ENCODE measurements around the gene HELT.
"Not testable (repeated sequence)": the region's sequence is repeated elsewhere in the genome, so short reads cannot be mapped to it uniquely, and the experiment has no call there.

The HELT gene, protein sequence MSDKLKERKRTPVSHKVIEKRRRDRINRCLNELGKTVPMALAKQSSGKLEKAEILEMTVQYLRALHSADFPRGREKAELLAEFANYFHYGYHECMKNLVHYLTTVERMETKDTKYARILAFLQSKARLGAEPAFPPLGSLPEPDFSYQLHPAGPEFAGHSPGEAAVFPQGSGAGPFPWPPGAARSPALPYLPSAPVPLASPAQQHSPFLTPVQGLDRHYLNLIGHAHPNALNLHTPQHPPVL

DNA sequence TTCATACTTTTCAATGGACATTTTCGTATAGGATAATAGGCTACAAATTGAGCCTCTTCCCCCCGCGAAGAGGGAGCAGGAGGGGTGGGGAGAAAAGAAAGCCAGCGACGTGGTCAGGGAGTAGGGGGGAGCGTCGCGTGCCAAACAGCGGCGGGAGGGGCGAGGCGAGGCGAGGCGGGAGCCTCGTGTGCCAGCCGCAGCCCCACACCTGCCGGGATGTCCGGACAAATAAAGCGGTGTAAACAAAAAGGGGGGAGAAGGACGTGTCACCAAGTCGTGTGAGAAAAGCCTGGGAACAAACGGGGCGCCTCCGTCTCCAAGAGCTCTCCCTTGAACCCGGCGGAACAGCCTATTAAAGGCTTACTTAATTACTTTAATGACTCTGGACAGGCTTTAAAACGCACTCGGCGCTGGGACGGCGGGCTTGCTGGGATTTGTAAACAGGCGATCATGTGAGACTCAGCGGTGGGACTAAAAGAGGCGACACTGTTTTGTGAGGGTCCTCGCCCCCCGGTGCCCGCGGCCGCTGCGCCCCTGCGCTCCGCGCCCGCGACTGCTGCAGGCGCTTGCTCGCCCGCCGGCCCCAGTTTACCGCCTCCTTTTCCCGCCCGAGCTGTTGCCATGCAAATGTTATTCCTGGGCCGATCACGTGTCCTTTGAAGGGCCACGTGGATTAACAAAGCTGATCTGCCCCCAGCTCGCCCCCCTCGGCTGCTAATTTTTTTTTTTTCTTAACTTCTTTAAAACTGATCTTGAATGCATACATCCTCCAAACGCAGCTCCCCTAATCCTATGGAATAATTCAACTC is at the start of gene HELT:
Gene HELT (plus strand): TSS at position 527 of the 809 bp plus-strand sequence. CDS start 439 bp downstream, outside the sequence.
- no peak for DNase-seq (ENCODE audit: low read depth)

DNA sequence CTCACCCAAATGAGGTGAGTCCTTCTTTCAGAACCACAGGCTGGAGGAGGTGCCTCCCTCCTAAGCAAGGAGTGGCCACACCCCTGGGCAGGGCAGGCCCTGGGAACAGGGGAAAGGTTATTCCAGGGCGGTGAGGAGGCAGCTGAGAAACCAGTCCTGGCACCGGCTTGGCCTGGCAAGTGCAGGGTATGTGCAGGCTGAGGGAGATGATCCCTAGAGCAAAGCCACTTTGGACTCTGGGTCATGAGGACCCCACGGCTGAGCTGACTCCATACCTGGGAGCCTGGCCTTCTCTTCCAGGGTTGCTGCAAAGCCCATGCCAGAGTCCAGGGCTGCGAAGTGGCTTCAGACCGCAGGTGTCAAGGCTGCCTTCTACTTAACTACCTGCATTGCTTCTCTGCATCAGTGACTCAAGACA is 49.5 kb upstream of the HELT start:
- no peak for DNase-seq (ENCODE audit: low read depth)

DNA sequence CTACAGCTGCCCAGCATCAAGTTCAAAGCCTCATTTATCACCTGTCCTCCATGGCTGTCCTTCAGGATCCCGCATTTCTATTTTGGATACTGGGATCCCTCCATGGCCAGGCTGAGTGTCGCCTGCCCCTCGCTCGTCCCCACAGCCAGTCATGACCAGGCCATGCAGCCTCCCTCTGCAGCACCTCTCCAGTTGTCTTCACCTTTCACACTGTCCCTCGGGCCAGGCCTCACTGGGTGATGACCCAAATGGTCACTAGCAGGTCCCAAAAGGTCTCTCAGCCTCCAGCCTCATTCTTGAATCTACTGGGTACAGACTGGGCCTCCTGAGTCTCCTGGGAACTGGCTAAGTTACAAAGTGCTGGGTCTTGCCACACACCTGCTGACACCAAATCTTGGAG is 48.7 kb upstream of the HELT start:
- no peak for DNase-seq (ENCODE audit: low read depth)

DNA sequence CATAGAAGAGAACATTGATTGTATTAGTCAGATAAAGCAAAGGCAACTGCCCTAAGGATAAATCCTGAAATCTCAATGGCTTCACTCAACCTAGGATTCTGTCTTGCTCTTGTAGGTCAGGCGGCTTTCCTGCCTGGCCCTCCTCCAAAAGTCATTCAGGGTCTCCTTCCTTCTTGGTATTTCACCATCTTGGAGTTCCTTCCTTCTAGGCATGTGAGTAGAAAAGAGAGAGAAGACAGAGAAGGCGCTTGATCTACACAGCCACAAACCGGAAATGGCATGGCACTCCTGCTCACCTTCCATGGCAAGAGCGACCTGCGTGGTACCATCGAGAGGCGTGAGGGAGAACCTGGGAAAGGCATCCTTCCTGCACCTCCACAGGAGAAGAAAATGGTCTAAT is 45.3 kb upstream of the HELT start:
- DNase-seq (ENCODE audit: low read depth) = no peak

DNA sequence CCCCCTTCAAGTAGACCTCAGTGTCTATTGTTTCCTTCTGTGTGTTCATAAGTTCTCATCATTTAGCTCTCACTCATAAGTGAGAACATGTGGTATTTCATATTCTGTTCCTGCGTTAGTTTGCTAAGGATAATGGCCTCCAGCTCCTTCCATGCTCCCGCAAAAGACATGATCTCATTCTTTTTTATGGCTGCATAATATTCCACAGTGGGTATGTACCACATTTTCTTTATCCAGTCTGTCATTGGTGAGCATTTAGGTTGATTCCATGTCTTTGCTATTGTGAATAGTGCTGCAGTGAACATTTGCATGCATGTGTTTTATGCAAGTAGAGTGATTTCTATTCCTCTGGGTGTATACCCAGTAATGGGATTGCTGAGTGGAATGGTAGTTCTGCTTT is 41.9 kb upstream of the HELT start:
- DNase-seq (ENCODE audit: low read depth) = not testable (repeated sequence)

DNA sequence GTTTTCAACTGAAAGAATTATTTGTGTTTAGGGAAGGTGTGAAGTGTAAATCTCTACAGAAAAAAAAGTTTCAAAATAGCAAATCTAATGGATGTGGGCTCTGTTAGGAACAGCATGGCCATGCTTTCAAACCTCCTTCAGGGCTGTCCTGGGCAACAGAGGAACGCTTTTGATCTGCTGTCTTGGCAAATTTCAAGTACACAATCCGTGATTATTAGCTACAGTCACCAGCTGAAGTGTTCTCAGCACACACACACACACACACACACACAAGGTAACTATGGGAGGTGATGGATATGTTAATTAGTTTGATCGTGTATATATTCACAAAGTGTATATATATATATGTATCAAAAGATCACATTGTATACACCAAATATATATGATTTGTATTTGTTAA is 40.5 kb upstream of the HELT start:
- DNase-seq (ENCODE audit: low read depth) = no peak

DNA sequence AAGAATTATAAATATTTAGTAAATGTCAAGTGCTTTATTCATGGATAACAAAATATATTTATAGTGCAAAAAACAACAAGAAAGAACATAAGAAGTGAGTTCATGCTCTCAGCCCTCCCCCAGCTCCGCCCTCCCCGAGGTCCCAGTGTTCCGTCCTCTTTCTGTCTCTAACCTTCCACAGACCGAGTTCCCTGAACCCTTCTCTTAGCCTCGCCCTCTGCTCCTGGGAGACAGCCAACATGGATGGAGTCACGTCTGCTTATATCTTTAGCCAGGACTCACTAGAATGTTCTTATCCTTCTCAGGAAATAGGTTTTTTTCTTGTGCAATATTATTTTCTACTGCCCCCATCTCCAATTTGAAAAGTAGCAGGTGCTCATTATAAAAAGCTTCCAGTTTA is 40.1 kb upstream of the HELT start:
- no peak for DNase-seq (ENCODE audit: low read depth)

DNA sequence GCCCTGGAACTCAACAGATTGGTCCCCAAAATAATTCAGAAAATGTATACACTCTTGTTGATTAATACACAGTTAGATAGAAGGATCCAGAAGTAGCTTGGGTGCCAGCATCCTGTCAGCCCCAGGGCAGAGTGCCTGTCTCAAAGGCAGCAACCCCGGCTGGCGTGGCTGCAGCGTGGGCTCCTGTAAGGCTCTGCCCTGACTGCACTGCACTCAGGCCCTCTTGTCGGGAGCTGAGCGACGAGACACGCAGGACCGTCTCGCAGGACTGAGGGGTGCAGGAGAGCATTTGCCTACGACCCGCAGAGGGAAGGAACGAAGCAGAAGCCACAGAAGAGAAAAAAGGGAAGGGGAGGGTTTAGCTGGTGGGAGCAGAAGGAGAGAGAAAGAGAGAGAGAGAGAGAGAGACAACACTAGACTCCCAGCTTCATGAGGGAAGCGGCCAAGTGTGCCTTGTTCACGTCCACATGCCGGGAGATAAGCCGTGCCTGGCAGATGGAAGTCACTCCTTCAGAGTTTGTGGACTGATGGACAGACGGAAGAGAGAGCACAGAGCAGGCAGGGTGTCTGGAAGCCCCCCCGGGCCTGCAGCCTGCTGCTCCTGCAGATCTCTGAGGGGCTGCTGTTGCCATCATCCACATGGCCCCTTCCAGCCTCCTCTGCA is 38.7 kb upstream of the HELT start:
- no peak for DNase-seq (ENCODE audit: low read depth)

DNA sequence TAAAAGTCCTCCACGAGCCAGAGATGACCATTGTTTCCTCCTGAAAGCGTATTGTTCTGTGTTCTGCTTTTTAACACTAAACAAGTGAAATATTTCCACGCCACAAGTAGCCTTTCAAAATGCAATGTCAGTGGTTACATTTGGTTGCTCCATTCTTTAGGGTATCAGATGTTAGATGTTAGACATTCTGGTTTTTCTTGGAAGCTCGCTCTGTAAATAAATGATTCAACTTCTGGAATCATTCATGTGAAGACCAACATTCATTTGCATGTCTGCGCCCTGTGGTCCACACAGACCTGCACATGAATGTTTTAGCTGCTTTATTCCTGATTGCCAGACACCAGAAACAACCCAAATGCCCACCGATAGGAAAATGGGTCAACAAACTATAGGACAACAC is 38.0 kb upstream of the HELT start:
- DNase-seq (ENCODE audit: low read depth) = no peak

DNA sequence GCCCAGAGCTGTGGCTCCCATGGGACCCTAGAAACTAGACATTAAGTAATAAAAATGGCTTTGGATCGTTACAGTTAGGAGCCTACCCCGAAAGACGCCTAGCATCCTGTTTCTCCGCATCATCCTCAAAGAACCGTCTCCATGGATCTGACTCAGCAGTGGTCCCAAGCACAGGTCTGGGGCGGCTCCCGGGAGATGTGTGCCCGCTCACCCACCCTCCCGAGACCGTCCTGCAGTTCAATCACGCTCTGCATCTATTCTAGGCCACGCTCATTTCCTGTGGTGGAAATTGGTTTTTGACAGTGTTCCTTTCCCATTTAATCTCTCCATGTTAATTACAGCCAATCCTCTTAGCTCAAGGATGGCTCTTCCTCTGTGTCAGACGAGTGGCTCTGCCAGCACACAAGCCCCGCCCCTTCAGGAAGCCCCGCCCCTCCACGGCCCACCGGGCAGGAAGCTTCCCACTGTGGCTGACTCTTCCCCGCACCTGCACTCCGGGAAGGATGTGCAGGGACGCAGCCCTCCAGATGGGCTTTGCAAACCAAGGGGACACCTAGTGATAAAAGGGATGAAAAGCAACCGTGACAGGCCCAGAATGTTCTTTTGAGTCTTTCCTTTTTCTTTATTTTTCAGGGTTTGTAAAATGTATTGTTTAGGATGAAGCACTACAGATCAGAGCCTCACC is 34.5 kb upstream of the HELT start:
- peak; percentile 45 for DNase-seq (ENCODE audit: low read depth)

DNA sequence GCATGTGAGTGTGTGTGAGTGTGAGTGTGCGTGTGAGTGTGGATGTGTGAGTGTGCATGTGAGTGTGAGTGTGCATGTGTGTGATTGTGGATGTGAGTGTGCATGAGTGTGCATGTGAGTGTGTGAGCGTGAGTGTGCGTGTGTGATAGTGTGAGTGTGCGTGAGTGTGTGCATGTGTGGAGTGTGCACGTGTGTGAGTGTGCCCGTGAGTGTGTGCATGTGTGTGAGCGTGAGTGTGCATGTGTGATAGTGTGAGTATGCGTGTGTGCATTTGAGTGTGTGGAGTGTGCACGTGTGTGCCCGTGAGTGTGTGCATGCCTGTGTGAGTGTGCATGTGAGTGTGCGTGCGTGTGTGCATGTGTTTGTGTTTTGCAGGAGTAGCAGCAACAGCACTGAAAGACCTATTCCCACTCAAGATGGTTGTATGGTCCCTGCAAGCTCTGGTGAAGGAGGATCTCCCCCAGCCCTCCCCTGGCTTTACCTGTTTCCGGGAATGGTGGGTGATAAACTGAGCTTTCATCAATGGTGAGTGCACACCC is 30.7 kb upstream of the HELT start:
- no peak for DNase-seq (ENCODE audit: low read depth)

DNA sequence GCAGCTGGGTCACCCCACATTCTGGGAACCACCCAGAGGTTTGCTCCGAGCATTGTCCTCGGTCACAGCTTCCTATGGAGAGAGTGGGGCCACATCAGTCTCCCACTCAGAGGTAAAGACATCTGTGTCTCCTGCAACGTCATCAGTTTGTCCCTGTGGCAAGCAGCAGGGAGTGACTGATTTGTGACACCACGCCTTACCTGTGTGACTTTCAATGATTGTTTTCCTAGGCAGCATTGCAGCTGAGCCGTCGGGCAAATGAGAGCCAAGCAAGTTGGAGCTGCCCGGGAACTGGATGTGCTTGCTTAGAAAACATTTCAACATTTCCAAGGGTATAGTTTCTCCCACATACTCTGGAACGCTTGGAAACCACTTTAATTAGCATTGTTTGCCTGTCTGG is 29.7 kb upstream of the HELT start:
- DNase-seq (ENCODE audit: low read depth) = no peak

DNA sequence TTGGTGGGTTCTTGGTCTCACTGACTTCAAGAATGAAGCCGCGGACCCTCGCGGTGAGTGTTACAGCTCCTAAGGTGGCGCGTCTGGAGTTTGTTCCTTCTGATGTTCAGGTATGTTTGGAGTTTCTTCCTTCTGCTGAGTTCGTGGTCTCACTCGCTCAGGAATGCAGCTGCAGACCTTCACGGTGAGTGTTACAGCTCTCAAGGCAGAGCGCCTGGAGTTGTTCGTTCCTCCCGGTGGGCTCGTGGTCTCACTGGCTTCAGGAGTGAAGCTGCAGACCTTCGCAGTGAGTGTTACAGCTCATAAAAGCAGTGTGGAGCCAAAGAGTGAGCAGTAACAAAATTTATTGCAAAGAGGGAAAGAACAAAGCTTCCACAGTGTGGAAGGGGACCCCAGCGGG is 29.0 kb upstream of the HELT start:
- DNase-seq (ENCODE audit: low read depth) = not testable (repeated sequence)

DNA sequence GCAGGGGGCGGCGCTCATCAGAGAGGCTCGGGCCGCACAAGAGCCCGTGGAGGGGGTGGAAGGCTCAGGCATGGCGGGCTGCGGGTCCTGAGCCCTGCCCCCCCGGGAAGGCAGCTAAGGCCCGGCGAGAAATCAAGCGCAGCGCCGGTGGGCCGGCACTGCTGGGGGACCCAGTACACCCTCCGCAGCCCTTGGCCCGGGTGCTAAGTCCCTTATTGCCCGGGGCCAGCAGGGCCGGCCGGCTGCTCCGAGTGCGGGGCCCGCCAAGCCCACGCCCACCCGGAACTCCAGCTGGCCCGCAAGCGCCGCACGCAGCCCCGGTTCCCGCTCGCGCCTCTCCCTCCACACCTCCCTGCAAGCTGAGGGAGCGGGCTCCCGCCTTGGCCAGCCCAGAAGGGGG is 28.2 kb upstream of the HELT start:
- DNase-seq (ENCODE audit: low read depth) = not testable (repeated sequence)

DNA sequence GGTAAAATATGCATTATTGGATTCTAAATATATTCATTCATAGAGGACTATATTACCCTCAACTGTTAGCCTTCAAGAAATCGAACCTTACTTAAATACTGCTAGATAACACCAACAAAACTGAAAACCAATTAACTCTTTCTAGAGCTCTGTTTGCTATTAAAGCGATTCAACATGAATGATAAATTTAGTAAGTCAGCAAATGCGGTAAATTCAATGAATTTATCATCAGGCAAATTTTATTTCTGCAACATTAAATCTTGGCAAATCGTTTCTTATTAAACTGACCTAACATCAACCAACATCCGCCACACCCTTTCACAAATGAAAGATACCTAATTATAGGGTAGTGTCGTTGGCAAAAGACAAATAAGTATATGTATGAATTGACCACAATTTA is 26.4 kb upstream of the HELT start:
- DNase-seq (ENCODE audit: low read depth) = no peak

DNA sequence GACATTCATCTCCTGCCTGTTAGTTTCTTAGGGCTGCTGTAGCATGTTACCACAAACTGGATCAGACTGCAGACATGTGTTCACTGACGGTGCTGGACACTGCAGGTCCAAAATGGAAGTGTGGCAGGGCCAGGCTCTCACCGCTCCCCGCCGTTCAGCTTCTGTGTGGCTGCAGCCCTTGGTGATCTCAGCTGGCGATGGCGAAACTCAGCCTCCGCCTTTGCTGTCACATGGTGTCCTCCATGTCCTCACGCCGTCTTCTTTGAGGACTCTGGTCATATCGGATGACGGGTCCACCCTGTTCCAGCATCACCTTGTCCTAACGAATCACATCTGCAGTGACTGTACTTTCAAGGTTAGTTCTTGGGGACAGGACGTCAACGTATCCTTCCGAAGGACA is 25.9 kb upstream of the HELT start:
- no peak for DNase-seq (ENCODE audit: low read depth)

DNA sequence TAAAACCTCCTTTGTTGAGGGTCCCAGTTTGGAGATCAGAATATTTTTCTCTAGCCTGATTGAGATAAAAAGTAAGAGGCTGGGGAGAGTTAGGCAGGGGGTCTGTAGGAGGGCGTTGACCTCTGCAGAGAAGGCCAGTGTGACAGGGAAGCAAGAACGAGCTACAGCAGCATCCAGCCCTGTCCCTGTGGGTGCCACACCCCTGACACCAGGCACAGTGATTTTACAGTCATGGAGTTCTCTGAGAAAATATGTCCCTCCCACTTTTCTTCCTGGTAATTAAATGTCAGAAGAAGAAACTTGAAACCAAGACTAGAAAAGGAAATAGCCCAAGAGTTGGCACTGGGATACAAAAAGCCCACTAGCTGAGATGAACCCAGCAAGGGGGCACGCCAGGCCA is 25.0 kb upstream of the HELT start:
- DNase-seq (ENCODE audit: low read depth) = no peak

DNA sequence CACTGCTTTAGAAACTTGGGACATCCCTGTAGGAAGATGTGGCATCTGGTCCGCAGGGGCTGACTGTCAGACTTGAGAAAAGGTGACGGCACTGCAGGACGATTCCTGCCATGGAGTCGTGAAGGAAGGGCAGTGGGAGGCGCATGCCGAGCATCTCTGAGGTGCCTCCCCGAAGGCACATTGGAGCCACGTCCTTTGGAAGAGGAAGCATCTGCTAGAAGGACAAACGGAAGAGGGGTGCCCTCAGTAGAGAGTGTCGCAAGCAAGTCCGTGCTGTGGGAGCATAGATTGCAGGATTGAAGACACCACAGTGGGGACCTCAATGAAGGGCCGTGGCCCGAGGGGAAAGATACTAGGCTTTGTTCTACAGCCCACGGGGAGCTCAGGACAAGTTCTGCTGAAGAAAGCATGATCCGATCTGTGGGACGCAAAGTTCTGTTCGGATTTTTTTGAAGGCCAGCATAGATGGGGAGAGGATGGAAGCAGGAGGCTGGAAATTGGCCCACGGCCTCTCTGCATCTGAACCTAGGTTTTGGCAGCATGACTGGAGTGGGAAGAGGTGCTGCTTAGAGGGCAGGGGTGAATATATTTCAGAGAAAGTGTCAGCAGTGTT is 24.2 kb upstream of the HELT start:
- DNase-seq (ENCODE audit: low read depth) = no peak

DNA sequence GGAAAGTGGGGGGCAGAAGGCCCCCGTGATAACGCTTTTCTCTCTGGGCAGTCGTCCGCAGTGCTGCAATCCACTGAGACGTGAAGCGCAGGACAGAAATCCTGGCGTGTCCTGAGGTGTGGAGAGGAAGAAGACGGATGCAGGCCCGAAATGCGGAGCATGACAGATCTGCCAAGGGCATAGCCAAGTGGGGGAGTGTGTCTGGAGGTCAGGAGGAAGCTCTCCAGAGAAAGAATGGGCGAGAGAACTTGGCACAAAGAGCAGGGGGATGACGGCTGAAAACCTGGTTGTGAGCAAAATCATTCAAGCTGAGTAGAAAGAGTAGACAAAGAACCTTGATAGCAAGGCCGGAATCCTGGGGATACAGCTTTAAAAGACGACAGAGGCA is 23.7 kb upstream of the HELT start:
- no peak for DNase-seq (ENCODE audit: low read depth)

DNA sequence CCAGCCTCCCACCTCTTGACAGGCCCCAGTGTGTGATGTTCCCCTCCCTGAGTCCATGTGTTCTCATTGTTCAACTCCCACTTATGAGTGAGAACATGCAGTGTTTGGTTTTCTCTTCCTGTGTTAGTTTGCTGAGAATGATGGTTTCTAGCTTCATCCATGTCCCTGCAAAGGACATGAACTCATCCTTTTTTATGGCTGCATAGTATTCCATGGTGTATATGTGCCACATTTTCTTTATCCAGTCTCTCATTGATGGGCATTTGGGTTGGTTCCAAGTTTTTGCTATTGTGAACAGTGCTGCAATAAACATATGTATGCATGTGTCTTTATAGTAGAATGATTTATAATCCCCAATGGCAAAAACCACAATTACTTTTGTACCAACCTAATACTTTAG is 20.6 kb upstream of the HELT start:
- not testable (repeated sequence) for DNase-seq (ENCODE audit: low read depth)

DNA sequence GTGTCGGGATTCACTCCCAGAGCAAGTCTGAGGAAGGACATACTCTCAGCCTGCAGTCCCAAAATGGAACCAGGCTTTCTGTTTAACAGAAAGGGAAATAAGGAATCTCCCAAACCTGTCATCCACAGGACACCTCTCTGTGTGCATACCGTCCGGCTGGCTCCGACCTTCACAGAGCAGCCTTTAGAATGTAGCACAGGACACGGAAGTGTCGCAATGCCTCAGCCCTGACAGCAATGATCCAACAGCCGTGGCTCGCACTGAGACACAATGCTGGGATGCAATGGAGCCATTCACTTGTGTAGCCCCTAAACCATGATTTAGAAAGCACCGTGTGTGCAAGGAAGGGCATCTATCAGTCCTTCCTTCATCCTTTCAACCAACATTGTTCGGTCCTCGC is 15.5 kb upstream of the HELT start:
- DNase-seq (ENCODE audit: low read depth) = no peak

All from activated T-helper 1 cell treated with Interleukin-2 at 50 U/mL for 16 hours (primary cell).